ENCODE results near the gene ZWILCH. TPM values are rescaled to one million over a fixed set of nuclear protein-coding genes. Genes with fewer than 3 reads are reported as not detected.

ZWILCH gene
- total RNA-seq, 1 donor from 2014 or later = 4.1 TPM

DNA sequence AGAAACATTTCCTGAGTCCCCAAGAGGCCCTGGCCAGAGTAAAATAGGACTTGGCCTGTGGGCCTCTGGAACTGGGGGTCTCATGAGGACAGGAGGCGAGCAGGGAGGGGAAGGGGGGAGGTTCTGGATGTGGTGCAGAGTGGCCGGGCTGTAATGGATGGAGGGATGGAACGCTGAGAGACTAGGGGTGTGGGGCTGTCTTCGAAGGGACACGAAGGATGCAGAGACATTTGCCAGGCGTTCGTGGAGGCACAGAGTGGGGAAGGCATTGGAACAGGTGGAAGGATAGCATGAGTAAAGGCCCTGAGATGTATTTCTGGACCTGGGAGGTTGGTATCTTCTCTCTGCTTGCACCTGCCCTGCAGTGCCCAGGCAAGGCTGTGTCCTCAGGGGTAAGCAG lies 62.8 kb downstream of the ZWILCH start:
- no peak overlapping the region for H3K27ac ChIP-seq
- DNase-seq = no peak

GRCh38 chr15:66569461-66570137 lies 64.5 kb downstream of the ZWILCH start:
- H3K4me1 ChIP-seq = no peaks in the 10 kb centered on the region
- H3K9me3 ChIP-seq = no peaks in the 10 kb centered on the region
- ATAC-seq (no peak), DNase-seq (no peak)
- no peak overlapping the region for H3K4me3 ChIP-seq
- TF ChIP-seq CTCF (IDR thresholded peaks at IDR 0.05) = no peak
- H3K36me3 ChIP-seq = no peaks in the 10 kb centered on the region
- H3K27me3 ChIP-seq (ENCODE audit: low read depth) = no peaks in the 10 kb centered on the region
- intact Hi-C loops (cut with DNase I) = no loop called here
- H3K27ac ChIP-seq = no peak overlapping the region

More for the DNA sequence above, 62.8 kb downstream of the ZWILCH start:
- Histone ChIP-seq H3K36me3 (no peaks in the 10 kb centered on the region), H3K9me3 (no peaks in the 10 kb centered on the region), H3K4me3 (no peak overlapping the region), H3K4me1 (no peaks in the 10 kb centered on the region), H3K27me3 (ENCODE audit: low read depth) (no peaks in the 10 kb centered on the region)
- no peak for ATAC-seq
- intact Hi-C loops (cut with DNase I) = no loop called here
- no peak for TF ChIP-seq CTCF (IDR thresholded peaks at IDR 0.05)

GRCh38 chr15:66570327-66570726 lies 65.2 kb downstream of the ZWILCH start:
- Histone ChIP-seq H3K4me3 (no peak overlapping the region), H3K27me3 (ENCODE audit: low read depth) (no peaks in the 10 kb centered on the region), H3K4me1 (no peaks in the 10 kb centered on the region), H3K9me3 (no peaks in the 10 kb centered on the region), H3K36me3 (no peaks in the 10 kb centered on the region), H3K27ac (no peak overlapping the region)
- intact Hi-C loops (cut with DNase I) = no loop called here
- no peak for TF ChIP-seq CTCF (IDR thresholded peaks at IDR 0.05)
- ATAC-seq (no peak), DNase-seq (no peak)

GRCh38 chr15:66570842-66571478 lies 65.8 kb downstream of the ZWILCH start:
- Histone ChIP-seq H3K4me1 (no peaks in the 10 kb centered on the region), H3K4me3 (no peak overlapping the region), H3K36me3 (no peaks in the 10 kb centered on the region), H3K9me3 (no peaks in the 10 kb centered on the region), H3K27ac (no peak overlapping the region), H3K27me3 (ENCODE audit: low read depth) (no peaks in the 10 kb centered on the region)
- DNase-seq = no peak
- no peak for TF ChIP-seq CTCF (IDR thresholded peaks at IDR 0.05)
- intact Hi-C loops (cut with DNase I) = no loop called here
- ATAC-seq = no peak

- Histone ChIP-seq H3K9me3 (no peaks in the 10 kb centered on the region), H3K36me3 (no peaks in the 10 kb centered on the region), H3K4me3 (no peak overlapping the region), H3K27ac (no peak overlapping the region), H3K4me1 (no peaks in the 10 kb centered on the region), H3K27me3 (ENCODE audit: low read depth) (no peaks in the 10 kb centered on the region)
- no peak for ATAC-seq
- no peak for TF ChIP-seq CTCF (IDR thresholded peaks at IDR 0.05)
- intact Hi-C loops (cut with DNase I) = no loop called here
- no peak for DNase-seq
Observed at GRCh38 chr15:66572146-66572545, 67.0 kb downstream of the ZWILCH start.

Measured in lower lobe of right lung (tissue), 2 donors.